ENCODE data around the gene BRD9. TPM values are rescaled to one million over a fixed set of nuclear protein-coding genes. Genes with fewer than 3 reads are reported as not detected.
"Not testable (repeated sequence)": the region's sequence is repeated elsewhere in the genome, so short reads cannot be mapped to it uniquely, and the experiment has no call there.

Gene BRD9
- total RNA-seq, 6 experiments from 2014 or later: 28.0 to 31.5 (median 31.0) TPM

DNA sequence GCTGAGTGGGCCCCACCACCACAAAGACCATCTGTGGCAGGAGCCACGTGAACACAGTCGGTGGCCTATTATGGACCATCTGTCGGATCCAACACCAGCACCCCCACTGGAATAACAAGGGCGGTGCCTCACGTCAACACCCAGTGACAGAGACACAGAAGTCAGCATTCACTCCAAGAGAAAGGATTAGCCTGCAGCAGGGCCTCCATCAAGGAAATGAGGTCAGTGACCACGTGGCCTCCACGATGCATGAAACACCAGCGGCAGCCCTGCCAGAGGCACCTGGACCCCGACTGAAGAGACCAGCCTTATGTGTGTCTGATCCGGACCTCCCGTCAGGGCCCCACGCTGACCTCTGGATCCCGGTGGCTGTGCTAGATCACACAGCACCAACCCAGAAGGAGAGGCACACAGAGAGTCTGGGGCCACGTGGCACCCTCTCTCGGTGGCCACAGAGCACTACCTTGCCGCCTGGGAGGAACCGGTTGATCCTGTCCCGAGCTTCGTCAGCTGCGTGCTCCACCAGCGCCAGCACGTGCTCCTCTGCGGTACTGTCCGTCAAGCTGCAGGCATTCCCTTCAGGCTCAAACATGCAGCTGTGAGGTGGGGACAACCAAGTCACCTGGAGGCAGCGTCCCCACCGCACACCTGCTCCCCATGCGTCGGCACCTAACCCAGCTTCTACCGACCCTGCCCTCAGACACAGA, 9.0 kb downstream of the BRD9 start:
- no peak overlapping the region for H3K27ac Mint-ChIP-seq
- TF ChIP-seq, protein P1, sequence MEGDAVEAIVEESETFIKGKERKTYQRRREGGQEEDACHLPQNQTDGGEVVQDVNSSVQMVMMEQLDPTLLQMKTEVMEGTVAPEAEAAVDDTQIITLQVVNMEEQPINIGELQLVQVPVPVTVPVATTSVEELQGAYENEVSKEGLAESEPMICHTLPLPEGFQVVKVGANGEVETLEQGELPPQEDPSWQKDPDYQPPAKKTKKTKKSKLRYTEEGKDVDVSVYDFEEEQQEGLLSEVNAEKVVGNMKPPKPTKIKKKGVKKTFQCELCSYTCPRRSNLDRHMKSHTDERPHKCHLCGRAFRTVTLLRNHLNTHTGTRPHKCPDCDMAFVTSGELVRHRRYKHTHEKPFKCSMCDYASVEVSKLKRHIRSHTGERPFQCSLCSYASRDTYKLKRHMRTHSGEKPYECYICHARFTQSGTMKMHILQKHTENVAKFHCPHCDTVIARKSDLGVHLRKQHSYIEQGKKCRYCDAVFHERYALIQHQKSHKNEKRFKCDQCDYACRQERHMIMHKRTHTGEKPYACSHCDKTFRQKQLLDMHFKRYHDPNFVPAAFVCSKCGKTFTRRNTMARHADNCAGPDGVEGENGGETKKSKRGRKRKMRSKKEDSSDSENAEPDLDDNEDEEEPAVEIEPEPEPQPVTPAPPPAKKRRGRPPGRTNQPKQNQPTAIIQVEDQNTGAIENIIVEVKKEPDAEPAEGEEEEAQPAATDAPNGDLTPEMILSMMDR (IDR thresholded peaks at IDR 0.05): no peak
- peaks cover 5% of the 10 kb centered on the region for H3K27me3 Mint-ChIP-seq (ENCODE audit: insufficient read depth)
- H3K9me3 Mint-ChIP-seq: no peaks in the 10 kb centered on the region; the same call in 1 of the 2 replicates
- no peak for DNase-seq
- no peak overlapping the region for H3K4me3 Mint-ChIP-seq
- H3K4me1 Mint-ChIP-seq (ENCODE audit: low read depth): no peaks in the 10 kb centered on the region; the same call in 1 of the 2 replicates
- H3K36me3 Mint-ChIP-seq (ENCODE audit: low read depth): peaks cover 58% of the 10 kb centered on the region

DNA sequence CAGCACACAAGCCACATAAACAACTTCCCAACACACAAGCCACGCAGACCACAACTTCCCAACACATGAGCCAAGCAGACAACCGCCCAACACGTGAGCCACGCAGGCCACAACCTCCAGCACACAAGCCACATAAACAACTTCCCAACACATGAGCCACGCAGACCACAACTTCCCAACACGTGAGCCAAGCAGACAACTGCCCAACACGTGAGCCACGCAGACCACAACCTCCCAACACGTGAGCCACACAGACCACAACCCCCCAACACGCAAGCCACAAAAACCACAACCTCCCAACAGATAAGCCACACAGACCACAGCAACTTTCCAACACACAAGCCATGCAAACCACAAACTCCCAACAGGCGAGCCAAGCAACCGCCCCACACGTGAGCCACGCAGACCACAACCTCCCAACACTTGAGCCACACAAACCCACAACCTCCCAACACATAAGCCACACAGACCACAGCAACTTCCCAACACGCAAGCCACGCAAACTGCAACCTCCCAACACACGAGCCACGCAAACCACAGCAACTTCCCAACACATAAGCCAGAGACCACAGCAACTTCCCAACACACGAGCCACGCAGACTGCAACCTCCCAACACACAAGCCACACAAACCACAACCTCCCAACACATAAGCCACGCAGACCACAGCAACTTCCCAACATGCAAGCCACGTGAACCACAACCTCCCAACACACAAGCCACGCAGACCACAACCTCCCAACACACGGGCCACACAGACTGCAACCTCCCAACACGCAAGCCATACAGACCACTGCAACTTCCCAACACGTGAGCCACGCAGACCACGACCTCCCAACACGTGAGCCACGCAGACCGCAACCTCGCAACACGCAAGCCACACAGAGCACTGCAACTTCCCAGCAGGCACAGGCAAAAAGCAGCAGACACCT, 10.1 kb downstream of the BRD9 start:
- Mint-ChIP-seq H3K36me3 (ENCODE audit: low read depth) (peaks cover 60% of the 10 kb centered on the region), H3K27me3 (ENCODE audit: insufficient read depth) (peaks cover 5% of the 10 kb centered on the region), H3K4me1 (ENCODE audit: low read depth) (no peaks in the 10 kb centered on the region; the same call in 1 of the 2 replicates), H3K27ac (peak overlapping the region; percentile 47; the same call in 1 of the 2 replicates), H3K4me3 (no peak overlapping the region), H3K9me3 (no peaks in the 10 kb centered on the region; the same call in 1 of the 2 replicates)
- TF ChIP-seq, protein P1 (IDR thresholded peaks at IDR 0.05): no peak
- no peak for DNase-seq

DNA sequence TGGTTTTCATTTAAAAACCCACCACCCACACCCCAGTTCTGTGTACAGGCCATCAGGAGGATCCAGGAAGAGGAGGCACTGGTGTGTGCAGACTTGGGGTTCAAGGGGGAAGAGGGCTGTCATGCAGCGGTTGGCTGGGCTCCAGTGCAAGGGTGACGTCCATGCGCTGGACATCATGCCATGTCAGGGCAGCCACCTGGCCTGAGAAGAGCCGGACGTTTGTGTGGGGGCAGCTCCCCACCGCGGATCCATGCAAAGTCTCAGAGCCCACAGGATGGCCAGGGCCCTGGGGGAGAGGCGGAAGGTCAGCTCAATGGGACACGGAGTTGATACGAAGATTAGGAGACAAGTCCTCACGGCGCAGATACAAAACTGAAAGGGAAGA, 11.1 kb downstream of the BRD9 start:
- no peak overlapping the region for H3K4me3 Mint-ChIP-seq
- H3K27ac Mint-ChIP-seq: no peak overlapping the region
- TF ChIP-seq, protein P1 (IDR thresholded peaks at IDR 0.05): no peak
- no peak for DNase-seq
- H3K9me3 Mint-ChIP-seq: no peaks in the 10 kb centered on the region; the same call in 1 of the 2 replicates
- peaks cover 53% of the 10 kb centered on the region for H3K36me3 Mint-ChIP-seq (ENCODE audit: low read depth)
- peaks cover 5% of the 10 kb centered on the region for H3K27me3 Mint-ChIP-seq (ENCODE audit: insufficient read depth)
- no peaks in the 10 kb centered on the region; the same call in 1 of the 2 replicates for H3K4me1 Mint-ChIP-seq (ENCODE audit: low read depth)

DNA sequence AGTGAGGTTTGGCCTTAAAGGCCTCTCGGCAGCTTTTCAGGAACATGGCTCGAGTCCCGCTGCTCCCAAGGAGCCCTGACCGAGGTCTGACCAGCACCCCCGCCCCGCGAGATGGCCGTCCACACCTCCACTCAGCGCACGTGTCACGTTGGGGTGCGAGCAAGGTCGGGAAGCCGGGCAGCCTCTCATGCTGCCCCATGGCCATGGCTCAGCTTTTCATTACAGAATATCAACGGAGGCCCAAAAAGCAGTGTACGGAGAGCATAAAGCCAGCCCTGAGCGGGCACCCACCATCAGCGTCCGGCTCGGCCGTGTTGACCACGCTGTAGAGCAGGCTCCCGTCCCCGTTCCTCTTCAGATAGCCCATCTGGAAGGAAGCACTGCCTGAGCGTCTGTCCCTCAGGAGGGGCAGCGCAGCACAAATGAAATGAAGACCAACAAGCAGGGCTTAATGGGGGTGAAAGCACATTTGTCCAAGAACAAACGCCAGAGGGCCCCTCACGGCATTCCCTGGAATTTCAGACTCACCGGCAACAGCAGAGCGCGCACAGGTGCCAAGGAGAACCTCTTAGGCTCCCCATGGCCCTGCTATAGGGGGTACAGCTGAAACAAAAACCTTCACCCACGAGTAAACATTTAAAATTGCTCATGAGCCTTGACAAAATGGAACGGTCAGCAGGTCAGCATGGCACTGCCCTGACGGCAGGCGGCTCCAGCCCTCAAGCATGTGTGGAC, 11.6 kb downstream of the BRD9 start:
- Mint-ChIP-seq H3K27me3 (ENCODE audit: insufficient read depth) (peaks cover 5% of the 10 kb centered on the region), H3K9me3 (no peaks in the 10 kb centered on the region; the same call in 1 of the 2 replicates), H3K4me1 (ENCODE audit: low read depth) (no peaks in the 10 kb centered on the region; the same call in 1 of the 2 replicates), H3K4me3 (no peak overlapping the region), H3K36me3 (ENCODE audit: low read depth) (peaks cover 52% of the 10 kb centered on the region), H3K27ac (no peak overlapping the region)
- DNase-seq: no peak
- TF ChIP-seq, protein P1 (IDR thresholded peaks at IDR 0.05): no peak

DNA sequence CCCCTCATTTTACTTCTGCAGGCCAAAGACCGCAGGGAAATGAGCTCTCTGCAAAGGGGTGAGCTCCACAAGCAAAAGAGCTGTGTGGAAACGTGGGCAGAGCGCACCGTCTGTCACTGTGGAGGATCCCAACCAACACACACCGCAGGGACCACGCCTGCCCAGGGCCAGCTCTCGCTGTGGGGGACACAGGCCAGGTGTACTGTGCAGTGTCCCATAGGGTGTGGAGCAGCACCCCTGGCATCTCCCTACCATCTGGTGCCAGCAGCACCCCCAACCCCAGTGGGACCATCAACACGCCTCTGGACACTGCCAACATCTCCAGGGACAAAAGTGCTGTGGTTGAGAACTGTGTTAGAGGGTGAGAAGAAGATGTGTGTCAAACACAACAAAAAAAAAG, 13.9 kb downstream of the BRD9 start:
- H3K36me3 Mint-ChIP-seq (ENCODE audit: low read depth): peaks cover 58% of the 10 kb centered on the region
- not testable (repeated sequence) for DNase-seq; H3K4me1 Mint-ChIP-seq (ENCODE audit: low read depth); H3K4me3 Mint-ChIP-seq; H3K27ac Mint-ChIP-seq; H3K27me3 Mint-ChIP-seq (ENCODE audit: insufficient read depth); H3K9me3 Mint-ChIP-seq
